SK-N-MC (cell line): ENCODE results near the gene ASCC2.
A peak's percentile ranks its signal among the peaks of the same experiment; 100 is the strongest.

Source experiments
- DNase-seq: peaks from one replicate; pipeline ENCODE4 v3.0.0-alpha.2; 2011; ENCODE audit warnings: low read depth, low spot score
- H3K27ac ChIP-seq: fragments of 200-600 bp; sonication (generic); 2 replicates; pipeline ENCODE4 v1.5.1; 2016; ENCODE audit warnings: mixed run types
- H3K36me3 ChIP-seq: fragments of 200-600 bp; sonication (generic); 2 replicates; pipeline ENCODE4 v1.6.1; 2017; ENCODE audit warnings: antibody characterized with exemption, low read length, mixed read lengths; ENCODE audit not compliant: insufficient read depth
- H3K4me3 ChIP-seq: fragments of 200-600 bp; sonication (generic); 2 replicates; pipeline ENCODE4 v1.5.1; 2016
- H3K9ac ChIP-seq: fragments of 200-600 bp; sonication (generic); 2 replicates; pipeline ENCODE4 v1.8.0; 2017; ENCODE audit warnings: mixed run types, mixed read lengths; ENCODE audit not compliant: insufficient read length
- H3K9me3 ChIP-seq: fragments of 200-600 bp; sonication (generic); 2 replicates; pipeline ENCODE4 v1.6.1; 2017; ENCODE audit warnings: low read depth, mild to moderate bottlenecking, antibody characterized with exemption, low read length, moderate library complexity, mixed read lengths
- EZH2 ChIP-seq: fragments of 200-600 bp; sonication (generic); IDR thresholded peaks from one replicate; pipeline ENCODE4 v1.6.1; 2017; ENCODE audit warnings: antibody characterized with exemption
- FOXP2 ChIP-seq: optimal IDR thresholded peaks from 2 replicates; pipeline ENCODE3; 2011; ENCODE audit warnings: mild to moderate bottlenecking, moderate library complexity; ENCODE audit not compliant: insufficient read depth; ENCODE audit errors: extremely low read length, control extremely low read depth
- POLR2AphosphoS5 ChIP-seq: IDR thresholded peaks from 2 replicates; pipeline ENCODE4 v1.6.1; 2012; ENCODE audit warnings: mild to moderate bottlenecking, low read depth, low read length, borderline replicate concordance

ASCC2 gene

GRCh38 chr22:29782061-29782845, 55.8 kb downstream of the ASCC2 start:
- no peaks in the 10 kb centered on the region for H3K36me3 ChIP-seq
- H3K9me3 ChIP-seq, result no peaks in the 10 kb centered on the region
- H3K27ac ChIP-seq, result no peak overlapping the region
- H3K4me3 ChIP-seq, result no peak overlapping the region
- DNase-seq, result no peak
- no peak overlapping the region for H3K9ac ChIP-seq
- TF ChIP-seq POLR2AphosphoS5 (no peak), FOXP2 (no peak), EZH2 (no peak)

GRCh38 chr22:29780748-29781676, 57.1 kb downstream of the ASCC2 start:
- H3K4me3 ChIP-seq, result no peak overlapping the region
- no peak for TF ChIP-seq EZH2
- no peak for TF ChIP-seq POLR2AphosphoS5
- TF ChIP-seq FOXP2, result no peak
- H3K9ac ChIP-seq, result peak overlapping the region; percentile 1
- DNase-seq, result no peak
- H3K36me3 ChIP-seq, result no peaks in the 10 kb centered on the region
- H3K9me3 ChIP-seq, result no peaks in the 10 kb centered on the region
- H3K27ac ChIP-seq, result peak overlapping the region; percentile 31; the same call in 1 of the 2 replicates

GRCh38 chr22:29780220-29780619, 57.9 kb downstream of the ASCC2 start:
- Histone ChIP-seq H3K9ac (no peak overlapping the region), H3K36me3 (no peaks in the 10 kb centered on the region), H3K9me3 (no peaks in the 10 kb centered on the region), H3K4me3 (no peak overlapping the region), H3K27ac (no peak overlapping the region)
- DNase-seq, result no peak
- TF ChIP-seq FOXP2, result no peak
- TF ChIP-seq POLR2AphosphoS5, result no peak
- TF ChIP-seq EZH2, result no peak

- no peak for DNase-seq
- H3K4me3 ChIP-seq, result no peak overlapping the region
- H3K9me3 ChIP-seq, result no peaks in the 10 kb centered on the region
- no peak overlapping the region for H3K9ac ChIP-seq
- TF ChIP-seq FOXP2 (no peak), POLR2AphosphoS5 (no peak), EZH2 (no peak)
- H3K27ac ChIP-seq, result no peak overlapping the region
- H3K36me3 ChIP-seq, result peaks cover 21% of the 10 kb centered on the region
Observed at GRCh38 chr22:29773233-29773632, 64.8 kb downstream of the ASCC2 start.

- Histone ChIP-seq H3K4me3 (no peak overlapping the region), H3K9ac (no peak overlapping the region), H3K9me3 (no peaks in the 10 kb centered on the region), H3K27ac (no peak overlapping the region), H3K36me3 (peaks cover 23% of the 10 kb centered on the region)
- DNase-seq, result no peak
- no peak for TF ChIP-seq FOXP2
- TF ChIP-seq POLR2AphosphoS5, result no peak
- TF ChIP-seq EZH2, result no peak
Observed at GRCh38 chr22:29772170-29772641, 65.9 kb downstream of the ASCC2 start.

GRCh38 chr22:29769723-29770321, 68.3 kb downstream of the ASCC2 start:
- H3K36me3 ChIP-seq, result peaks cover 23% of the 10 kb centered on the region
- no peaks in the 10 kb centered on the region for H3K9me3 ChIP-seq
- no peak overlapping the region for H3K27ac ChIP-seq
- no peak for DNase-seq
- no peak overlapping the region for H3K9ac ChIP-seq
- no peak for TF ChIP-seq EZH2
- TF ChIP-seq POLR2AphosphoS5, result no peak
- no peak for TF ChIP-seq FOXP2
- H3K4me3 ChIP-seq, result no peak overlapping the region

- Histone ChIP-seq H3K36me3 (peaks cover 23% of the 10 kb centered on the region), H3K9ac (peak overlapping the region; percentile 97), H3K4me3 (peak overlapping the region; percentile 99), H3K27ac (no peak overlapping the region), H3K9me3 (no peaks in the 10 kb centered on the region)
- no peak for DNase-seq
- TF ChIP-seq EZH2 (no peak), POLR2AphosphoS5 (no peak), FOXP2 (no peak)
Observed at GRCh38 chr22:29768052-29768693, 69.9 kb downstream of the ASCC2 start.
